Mucosa of descending colon (tissue), 3 donors: Measurements from ENCODE around the gene SUPT4H1. TPM values are rescaled to one million over a fixed set of nuclear protein-coding genes. Genes with fewer than 3 reads are reported as not detected.

Experiments used
- ATAC-seq: fragments of 200-7000 bp; cut with Tn5 transposase; one replicate; pipeline ENCODE4 v1.9.1; 2020; ENCODE audit warnings: mild to moderate bottlenecking, moderate library complexity
- DNase-seq, 3 donors: peaks; one replicate each; pipeline ENCODE4 v3.0.0-alpha.2; 2020
- H3K36me3 ChIP-seq: fragments of 200-600 bp; one replicate; pipeline ENCODE4 v1.8.0; 2021; ENCODE audit warnings: low read depth, mild to moderate bottlenecking
- H3K4me1 ChIP-seq: fragments of 200-600 bp; one replicate; pipeline ENCODE4 v1.8.0; 2021; ENCODE audit warnings: low read depth, mild to moderate bottlenecking
- H3K4me3 ChIP-seq: fragments of 200-600 bp; one replicate; pipeline ENCODE4 v1.8.0; 2021; ENCODE audit warnings: mild to moderate bottlenecking
- H3K9me3 ChIP-seq: fragments of 200-600 bp; one replicate; pipeline ENCODE4 v1.8.0; 2021; ENCODE audit warnings: mild to moderate bottlenecking
- intact Hi-C, 2 donors: fragments of 100-400 bp; cut with DNase I in 1 of 2; cut with micrococcal nuclease in 1 of 2; formaldehyde crosslinking; loops; one replicate each; pipeline versions ENCODE4 v1.11.0 to v1.11.1; 2022; cut with DNase I, micrococcal nuclease
- total RNA-seq, 3 donors: library from RNA; stranded (reverse); fragmentation: NEBNext Ultra II Directional in 2 of 3; extraction: Animal tissue kit (Norgen Biotek cat#: 25700) in 2 of 3; gene quantifications; one replicate each; pipeline versions ENCODE4 v1.2.1 to v1.2.4, GENCODE V29; 2021 to 2023
- TF ChIP-seq, protein P1 (sequence below): fragments of 200-600 bp; IDR thresholded peaks from one replicate; pipeline ENCODE4 v1.8.0; 2022; ENCODE audit warnings: antibody characterized with exemption, mild to moderate bottlenecking
- donor health status: DM: no; HTN: no; CAD: no; lungs with moderate emphysema.
- donor health status: DM: no; HTN: no; CAD: no.
- donor health status: DM: no; HTN: yes; CAD: no.

SUPT4H1 gene
- total RNA-seq, 3 donors from 2014 or later: 57.9 to 79.5 (median 68.9) TPM

DNA sequence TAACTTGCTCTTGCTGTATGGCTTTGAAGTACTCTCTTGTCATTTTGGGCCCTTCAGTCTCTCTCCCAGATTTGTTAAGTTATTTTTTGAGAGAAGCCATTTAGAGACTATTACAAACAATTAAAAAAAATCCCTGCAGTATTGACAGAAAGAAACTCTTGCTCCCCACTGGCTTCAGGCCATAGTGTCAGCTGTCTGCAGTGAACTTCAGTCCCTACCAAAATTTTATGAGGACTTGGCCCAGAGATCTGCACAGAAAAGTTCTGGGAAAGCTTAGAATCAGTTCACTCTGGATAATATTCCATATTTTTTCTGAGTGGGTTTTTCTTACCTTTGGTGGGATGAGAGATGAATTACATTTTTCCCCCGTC is 30.9 kb upstream of the SUPT4H1 start:
- intact Hi-C loops: no loop called here
- peaks cover 62% of the 10 kb centered on the region for H3K4me1 ChIP-seq
- DNase-seq (peak in 1 of 3 donors; percentile 63), ATAC-seq (no peak)
- H3K4me3 ChIP-seq: no peak overlapping the region
- no peaks in the 10 kb centered on the region for H3K36me3 ChIP-seq
- TF ChIP-seq, protein P1, sequence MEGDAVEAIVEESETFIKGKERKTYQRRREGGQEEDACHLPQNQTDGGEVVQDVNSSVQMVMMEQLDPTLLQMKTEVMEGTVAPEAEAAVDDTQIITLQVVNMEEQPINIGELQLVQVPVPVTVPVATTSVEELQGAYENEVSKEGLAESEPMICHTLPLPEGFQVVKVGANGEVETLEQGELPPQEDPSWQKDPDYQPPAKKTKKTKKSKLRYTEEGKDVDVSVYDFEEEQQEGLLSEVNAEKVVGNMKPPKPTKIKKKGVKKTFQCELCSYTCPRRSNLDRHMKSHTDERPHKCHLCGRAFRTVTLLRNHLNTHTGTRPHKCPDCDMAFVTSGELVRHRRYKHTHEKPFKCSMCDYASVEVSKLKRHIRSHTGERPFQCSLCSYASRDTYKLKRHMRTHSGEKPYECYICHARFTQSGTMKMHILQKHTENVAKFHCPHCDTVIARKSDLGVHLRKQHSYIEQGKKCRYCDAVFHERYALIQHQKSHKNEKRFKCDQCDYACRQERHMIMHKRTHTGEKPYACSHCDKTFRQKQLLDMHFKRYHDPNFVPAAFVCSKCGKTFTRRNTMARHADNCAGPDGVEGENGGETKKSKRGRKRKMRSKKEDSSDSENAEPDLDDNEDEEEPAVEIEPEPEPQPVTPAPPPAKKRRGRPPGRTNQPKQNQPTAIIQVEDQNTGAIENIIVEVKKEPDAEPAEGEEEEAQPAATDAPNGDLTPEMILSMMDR: no peak
- no peaks in the 10 kb centered on the region for H3K9me3 ChIP-seq

DNA sequence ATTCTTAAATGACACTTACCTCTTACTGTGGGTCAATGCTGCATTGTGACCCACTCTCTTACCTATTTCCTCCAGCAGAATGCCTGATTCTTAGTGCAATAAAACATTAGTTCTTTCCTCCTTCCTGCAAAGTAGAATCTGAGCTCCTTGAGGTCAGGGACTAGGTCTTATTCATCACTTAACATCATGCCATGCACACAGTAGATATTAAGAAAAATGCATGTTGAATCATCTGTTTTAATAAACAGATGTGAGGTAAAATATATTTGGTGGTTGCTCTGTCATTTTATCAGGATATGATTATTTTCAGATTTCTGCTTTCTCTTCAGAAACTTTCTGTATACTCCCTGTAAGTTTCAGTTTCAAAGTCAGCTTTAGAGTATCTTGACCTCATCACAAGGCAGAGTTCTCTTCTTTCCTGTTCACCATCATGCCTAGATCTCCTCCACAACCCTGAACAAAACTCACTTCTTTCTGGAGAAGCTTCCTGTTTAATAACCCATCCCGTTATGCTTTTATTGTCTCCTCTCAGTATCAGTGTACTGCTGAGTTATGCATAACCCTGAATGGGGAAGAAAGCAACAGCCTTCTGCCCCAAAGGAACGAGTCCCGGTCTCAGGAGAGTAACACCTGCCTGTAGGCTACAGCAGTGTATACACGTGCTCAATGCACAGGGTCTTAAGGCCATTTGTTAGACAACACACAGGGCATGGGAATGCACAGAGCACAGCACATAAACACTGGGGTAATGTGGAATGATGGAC is 30.3 kb upstream of the SUPT4H1 start:
- no peaks in the 10 kb centered on the region for H3K9me3 ChIP-seq
- TF ChIP-seq, protein P1: no peak
- intact Hi-C loops: no loop called here
- ATAC-seq: peak; percentile 16
- H3K36me3 ChIP-seq: no peaks in the 10 kb centered on the region
- H3K4me1 ChIP-seq: peaks cover 60% of the 10 kb centered on the region
- no peak overlapping the region for H3K4me3 ChIP-seq
- DNase-seq: no peak

DNA sequence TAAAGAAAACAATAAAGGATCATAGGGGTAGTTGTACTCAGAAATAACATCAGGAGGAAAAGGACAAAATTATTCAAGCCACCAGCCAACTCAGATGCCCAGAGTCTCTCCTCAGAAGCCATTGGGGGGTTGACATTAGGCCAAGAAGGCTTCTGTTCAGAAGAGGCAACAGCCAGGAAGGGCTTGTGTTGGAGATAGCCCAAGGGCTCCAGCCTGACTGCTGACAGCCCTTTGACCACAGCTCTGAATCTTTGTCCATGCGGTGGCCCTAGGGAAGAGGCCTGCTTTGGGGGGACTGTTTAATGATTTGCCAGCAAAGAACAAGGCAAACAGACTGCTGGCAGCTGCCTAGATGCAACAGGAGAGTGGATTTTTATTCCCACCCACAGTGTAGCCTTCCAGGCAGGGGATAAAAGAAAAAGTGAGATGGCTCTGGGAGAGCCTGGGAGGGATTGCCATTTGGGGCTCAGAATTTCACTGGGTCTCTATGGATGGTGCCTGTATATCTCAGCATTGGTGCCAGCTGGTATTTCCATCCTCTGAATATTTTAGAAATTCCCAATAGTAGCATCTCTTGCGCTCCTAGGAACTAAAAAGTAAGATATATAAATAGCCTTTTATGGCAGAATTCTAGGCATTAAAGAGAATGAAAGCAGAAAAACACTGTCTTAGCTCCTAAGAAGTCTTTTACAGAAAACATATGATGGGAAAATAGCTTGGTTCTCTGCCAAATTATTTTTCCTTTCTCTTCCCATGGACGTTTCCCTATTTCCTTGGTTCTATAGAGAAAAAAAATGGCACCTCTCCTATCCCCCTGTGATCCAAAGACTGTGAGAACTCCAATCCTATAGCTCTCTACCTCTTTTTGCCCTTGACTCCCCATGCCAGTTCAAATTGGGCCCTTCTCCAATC is 29.4 kb upstream of the SUPT4H1 start:
- TF ChIP-seq, protein P1: no peak
- ATAC-seq: peak; percentile 35
- no peaks in the 10 kb centered on the region for H3K9me3 ChIP-seq
- no peak overlapping the region for H3K4me3 ChIP-seq
- peak in 1 of 3 donors; percentile 36 for DNase-seq
- peaks cover 61% of the 10 kb centered on the region for H3K4me1 ChIP-seq
- intact Hi-C loops: no loop called here
- no peaks in the 10 kb centered on the region for H3K36me3 ChIP-seq

DNA sequence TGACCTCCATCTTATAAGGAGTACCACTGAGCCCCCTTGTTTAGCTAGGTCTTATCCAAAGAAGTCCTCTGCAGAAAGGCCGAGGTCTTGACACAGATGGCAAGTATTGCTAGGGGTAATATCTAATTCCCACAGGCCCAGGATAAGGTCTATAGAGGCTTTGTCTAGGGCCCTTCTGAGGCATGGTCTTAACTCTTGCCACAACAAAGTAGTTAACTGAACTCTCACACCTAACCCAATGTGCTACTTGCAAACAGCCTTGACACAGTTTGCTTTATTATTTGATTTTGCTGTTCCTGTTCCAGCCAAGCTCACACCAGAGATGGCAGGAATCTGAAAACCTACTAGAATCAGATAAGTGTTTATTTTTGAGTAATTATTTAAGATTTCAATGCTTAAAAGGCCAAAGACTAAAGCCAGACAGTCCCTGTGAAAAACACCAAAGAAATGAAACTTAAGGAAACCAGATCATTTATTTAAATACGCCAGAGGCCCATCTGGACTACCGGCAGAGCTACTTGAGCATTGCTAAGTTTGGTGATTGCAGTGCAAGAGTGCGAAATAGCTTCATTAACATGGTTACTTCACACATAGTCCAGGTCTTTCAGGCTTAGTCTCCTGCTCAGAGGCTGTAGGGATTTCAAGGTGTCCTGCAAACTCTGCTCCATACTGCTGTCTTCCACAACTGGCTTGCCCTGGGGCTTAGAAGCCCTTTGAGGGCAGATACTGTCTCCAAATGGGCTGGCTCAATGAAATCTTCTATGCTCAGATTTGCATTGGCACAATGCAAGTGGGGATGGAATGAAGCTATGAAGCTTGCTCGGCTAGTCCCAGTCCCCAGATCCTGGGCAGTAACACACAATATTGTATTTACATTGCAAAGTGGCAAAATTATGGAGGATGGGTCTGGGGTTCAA is 28.5 kb upstream of the SUPT4H1 start:
- TF ChIP-seq, protein P1: no peak
- DNase-seq (no peak), ATAC-seq (no peak)
- H3K9me3 ChIP-seq: no peaks in the 10 kb centered on the region
- H3K36me3 ChIP-seq: no peaks in the 10 kb centered on the region
- H3K4me3 ChIP-seq: no peak overlapping the region
- H3K4me1 ChIP-seq: peaks cover 66% of the 10 kb centered on the region
- intact Hi-C loops: no loop called here

DNA sequence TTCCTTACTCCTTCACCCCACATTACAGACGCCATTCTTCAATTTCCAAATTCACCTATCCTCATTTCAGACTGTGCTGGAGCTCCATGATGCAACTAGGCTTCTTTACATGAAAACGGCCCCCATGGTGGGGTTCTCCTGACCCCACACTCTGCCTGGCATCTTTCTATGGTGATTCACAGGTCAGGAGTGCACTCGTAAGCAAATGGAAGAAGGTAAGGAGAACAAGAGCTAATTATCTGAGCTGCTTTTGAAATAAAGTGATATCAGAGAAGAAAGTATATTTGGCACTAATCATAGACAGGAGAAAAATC is 27.5 kb upstream of the SUPT4H1 start:
- Histone ChIP-seq H3K36me3 (no peaks in the 10 kb centered on the region), H3K4me1 (peaks cover 68% of the 10 kb centered on the region), H3K4me3 (no peak overlapping the region), H3K9me3 (no peaks in the 10 kb centered on the region)
- intact Hi-C loops: no loop called here
- DNase-seq (no peak), ATAC-seq (no peak)
- TF ChIP-seq, protein P1: no peak
